Endothelial cell of umbilical vein (primary cell): ENCODE data around the gene MXI1. TPM values are rescaled to one million over a fixed set of nuclear protein-coding genes. Genes with fewer than 3 reads are reported as not detected.

ENCODE experiments used
- BruUV-seq: library from RNA; stranded (reverse); fragments of 400-500 nt; replicated peaks from 2 replicates; lab custom pipeline; 2021; lab: Mats Ljungman, UMichigan
- CTCF ChIA-PET: fragments of 300-600, 350-600 bp; sonication (Branson Sonifier 250); formaldehyde crosslinking; loops from one replicate; lab custom pipeline; 2021; ENCODE audit warnings: antibody characterized with exemption, inconsistent platforms; lab: Charles Lee
- POLR2A ChIA-PET: fragments of 300-600, 350-600 bp; sonication (Branson Sonifier 250); formaldehyde crosslinking; loops from one replicate; lab custom pipeline; 2021; ENCODE audit warnings: antibody characterized with exemption, inconsistent platforms; lab: Charles Lee
- DNase-seq: peaks from one replicate; pipeline ENCODE4 v3.0.0-alpha.2; 2011; ENCODE audit warnings: low read depth, low spot score
- FAIRE-seq: peaks from 2 replicates; lab custom pipeline; 2011; peaks lifted over from hg19 to GRCh38; lab: Jason Lieb, UNC
- H2AFZ ChIP-seq: 2 replicates; pipeline ENCODE4 v1.6.0; 2012; ENCODE audit warnings: low read depth, low read length, control low read depth, inconsistent platforms
- H3K27ac ChIP-seq: 2 replicates; pipeline ENCODE4 v1.5.1; 2011; ENCODE audit warnings: low read depth, mild to moderate bottlenecking, control low read depth, low read length, moderate library complexity; ENCODE audit not compliant: insufficient read depth
- H3K27me3 ChIP-seq, 2 experiments: 2 replicates each; pipeline versions ENCODE4 v1.6.0 to v1.6.1; 2011; ENCODE audit warnings: low read length in 2 of 2, mixed read lengths in 1 of 2; ENCODE audit not compliant: control insufficient read depth in 2 of 2, insufficient read depth in 2 of 2
- H3K36me3 ChIP-seq, 2 experiments: 2 replicates in 1 of 2; 3 replicates in 1 of 2; pipeline ENCODE4 v1.5.1; 2011; ENCODE audit warnings: low read length in 2 of 2, mild to moderate bottlenecking in 1 of 2, moderate library complexity in 1 of 2; ENCODE audit not compliant: control insufficient read depth in 2 of 2, insufficient read depth in 2 of 2; ENCODE audit errors: extremely low read depth in 1 of 2
- H3K4me1 ChIP-seq: 3 replicates; pipeline ENCODE4 v1.5.1; 2011; ENCODE audit warnings: mild to moderate bottlenecking, low read length; ENCODE audit not compliant: control insufficient read depth, insufficient read depth; ENCODE audit errors: extremely low read depth
- H3K4me2 ChIP-seq: 2 replicates; pipeline ENCODE4 v1.6.1; 2011; ENCODE audit warnings: low read length, control low read depth, mixed read lengths; ENCODE audit not compliant: insufficient read depth
- H3K4me3 ChIP-seq, 3 experiments: fragments of 200-600 bp in 1 of 3; sonication (generic), shearing (Covaris generic) in 1 of 3; replicated peaks in 1 of 3; 2 replicates each; pipeline ENCODE4 v1.5.1; 2011 to 2016; ENCODE audit warnings: control low read depth in 3 of 3, low read length in 3 of 3, mild to moderate bottlenecking in 2 of 3, inconsistent platforms in 1 of 3, low read depth in 1 of 3, moderate library complexity in 1 of 3; ENCODE audit not compliant: insufficient read depth in 1 of 3
- H3K79me2 ChIP-seq: 2 replicates; pipeline ENCODE4 v1.6.0; 2012; ENCODE audit warnings: low read length, inconsistent platforms; ENCODE audit not compliant: control insufficient read depth, insufficient read depth
- H3K9ac ChIP-seq: replicated peaks from 2 replicates; pipeline ENCODE3; 2011; ENCODE audit warnings: low read length, control low read depth; ENCODE audit not compliant: insufficient read depth; ENCODE audit errors: extremely low read depth
- H3K9me1 ChIP-seq: replicated peaks from 3 replicates; pipeline ENCODE4 v1.6.0; 2011; ENCODE audit warnings: mild to moderate bottlenecking, low read length; ENCODE audit not compliant: control insufficient read depth, insufficient read depth; ENCODE audit errors: extremely low read depth
- H3K9me3 ChIP-seq: replicated peaks from 2 replicates; pipeline ENCODE4 v1.5.1; 2012; ENCODE audit warnings: low read length, inconsistent platforms; ENCODE audit not compliant: control insufficient read depth, insufficient read depth
- H4K20me1 ChIP-seq: replicated peaks from 2 replicates; pipeline ENCODE3; 2011; ENCODE audit warnings: mild to moderate bottlenecking, low read length; ENCODE audit not compliant: control insufficient read depth, insufficient read depth; ENCODE audit errors: extremely low read depth
- CTCF ChIP-seq, 2 donors: IDR thresholded peaks; 1 replicate in 1 of 2; 2 replicates in 1 of 2; pipeline ENCODE4 v1.5.1; 2011; ENCODE audit warnings: low read length in 2 of 2, mild to moderate bottlenecking in 2 of 2, moderate library complexity in 2 of 2, control low read depth in 1 of 2, inconsistent platforms in 1 of 2, low read depth in 1 of 2; ENCODE audit not compliant: insufficient read depth in 1 of 2; ENCODE audit errors: extremely low read depth in 1 of 2
- EZH2 ChIP-seq: IDR thresholded peaks from 2 replicates; pipeline ENCODE4 v1.6.1; 2012; ENCODE audit warnings: borderline replicate concordance, low read depth, mild to moderate bottlenecking, moderate library complexity, low read length, inconsistent platforms; ENCODE audit not compliant: severe bottlenecking
- FOS ChIP-seq: IDR thresholded peaks from 2 replicates; pipeline ENCODE4 v1.6.1; 2011; ENCODE audit warnings: mild to moderate bottlenecking, low read length, moderate library complexity, borderline replicate concordance; ENCODE audit not compliant: insufficient read depth
- GATA2 ChIP-seq: IDR thresholded peaks from 2 replicates; pipeline ENCODE4 v1.7.0; 2011; ENCODE audit warnings: low read depth, mild to moderate bottlenecking, moderate library complexity, mixed read lengths, low read length; ENCODE audit not compliant: insufficient read length, insufficient read depth
- JUN ChIP-seq: IDR thresholded peaks from 2 replicates; pipeline ENCODE4 v1.6.1; 2011; ENCODE audit warnings: borderline replicate concordance, low read depth; ENCODE audit not compliant: insufficient read length, insufficient read depth
- MAX ChIP-seq: IDR thresholded peaks from 2 replicates; pipeline ENCODE4 v1.6.1; 2011; ENCODE audit not compliant: insufficient read depth, insufficient read length
- MYC ChIP-seq: IDR thresholded peaks from one replicate; pipeline ENCODE4 v1.6.1; 2011; ENCODE audit warnings: mild to moderate bottlenecking, low read depth, low read length
- POLR2A ChIP-seq: IDR thresholded peaks from 2 replicates; pipeline ENCODE4 v1.6.1; 2012; ENCODE audit warnings: low read depth, mild to moderate bottlenecking, control low read depth, low read length
- POLR2AphosphoS5 ChIP-seq: IDR thresholded peaks from 2 replicates; pipeline ENCODE4 v1.6.1; 2012; ENCODE audit warnings: low read depth, mild to moderate bottlenecking, control low read depth, low read length, moderate library complexity; ENCODE audit not compliant: insufficient read depth
- dilution Hi-C: fragments of 300-500 bp; cut with MboI; formaldehyde crosslinking; loops from one replicate; pipeline ENCODE4 v1.15.0; 2019; ENCODE audit warnings: low sequenced_read_pairs; ENCODE audit not compliant: extremely low pct_ligation_motif_present
- intact Hi-C: fragments of 100-400 bp; cut with micrococcal nuclease; formaldehyde crosslinking; loops from one replicate; pipeline ENCODE4 v1.10.0; 2022
- polyA plus RNA-seq, 4 experiments: library from polyadenylated mRNA; depleted of rRNA in 3 of 4; stranded (reverse) in 3 of 4; unstranded in 1 of 4; fragments of >200 nt; gene quantifications; 2 replicates each; pipeline versions ENCODE4 v1.2.1 to v1.2.3, GENCODE V29; 2011 to 2012; ENCODE audit warnings: missing spikeins in 1 of 4
- total RNA-seq: library from RNA; stranded (reverse); gene quantifications from 2 replicates; pipeline ENCODE4 v1.2.3, GENCODE V29; 2021

MXI1 gene
- total and polyA plus RNA-seq, 2 donors (not counting 3 experiments of a cell fraction or from before 2014, with no cell fraction given), result 2.7 to 8.5 TPM

GRCh38 chr10:110175406-110175805 lies 32.0 kb upstream of the MXI1 start:
- Histone ChIP-seq H2AFZ (no peak overlapping the region), H4K20me1 (no peaks in the 10 kb centered on the region), H3K9me1 (no peaks in the 10 kb centered on the region), H3K9ac (no peak overlapping the region), H3K4me2 (no peak overlapping the region), H3K36me3 (no peaks in the 10 kb centered on the region), H3K27me3 (peaks cover 3 to 5% of the 10 kb centered on the region in 2 experiments), H3K9me3 (no peaks in the 10 kb centered on the region), H3K4me1 (peaks cover 14% of the 10 kb centered on the region), H3K27ac (no peak overlapping the region), H3K79me2 (no peaks in the 10 kb centered on the region), H3K4me3 (no peak overlapping the region)
- CTCF ChIA-PET, result interaction anchor here (1.3 to 1.6 kb wide), 2 partner anchors 30 to 34 kb away, joined by 4 read pairs; no protein-coding TSS in a partner anchor
- intact Hi-C loops (no loop called here), dilution Hi-C loops (no loop called here)
- FAIRE-seq (no peak), DNase-seq (no peak)
- POLR2A ChIA-PET, result interaction anchor here (0.6 kb wide), 1 partner anchor 36 kb away, joined by 6 read pairs; no protein-coding TSS in a partner anchor
- no TSS peak for BruUV-seq
- TF ChIP-seq JUN (no peak), POLR2AphosphoS5 (no peak), POLR2A (no peak), MAX (no peak), FOS (no peak), GATA2 (no peak), CTCF (IDR thresholded peaks at IDR 0.05; ENCODE audit: extremely low read depth in 1 of 2, insufficient read depth in 1 of 2, low read depth in 1 of 2, low read length in 2 of 2) (no peak), EZH2 (no peak), MYC (no peak)
